ENCODE data around the gene KIFC1. TPM values are rescaled to one million over a fixed set of nuclear protein-coding genes. Genes with fewer than 3 reads are reported as not detected.
A peak's percentile ranks its signal among the peaks of the same experiment; 100 is the strongest.

The KIFC1 gene
- polyA plus RNA-seq, 1 of the 3 experiments (the other 2 are of a cell fraction), result 35.9 TPM

DNA sequence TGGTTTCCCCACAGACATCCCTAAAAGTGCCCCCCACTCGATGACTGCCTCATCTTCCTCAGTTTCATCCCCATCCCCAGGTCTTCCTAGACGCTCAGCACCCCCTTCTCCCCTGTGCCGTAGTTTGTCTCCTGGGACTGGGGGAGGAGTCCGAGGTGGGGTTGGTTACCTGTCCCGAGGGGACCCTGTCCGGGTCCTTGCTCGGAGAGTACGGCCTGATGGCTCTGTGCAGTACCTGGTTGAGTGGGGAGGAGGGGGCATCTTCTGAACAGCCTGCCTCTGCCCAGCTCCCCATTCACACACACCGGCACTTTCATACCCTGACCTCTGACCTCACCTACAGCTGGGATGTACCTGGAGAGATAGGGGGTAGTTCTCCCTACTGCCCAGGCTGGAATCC lies 24.2 kb downstream of the KIFC1 start (continued):
- TF ChIP-seq, protein P1, sequence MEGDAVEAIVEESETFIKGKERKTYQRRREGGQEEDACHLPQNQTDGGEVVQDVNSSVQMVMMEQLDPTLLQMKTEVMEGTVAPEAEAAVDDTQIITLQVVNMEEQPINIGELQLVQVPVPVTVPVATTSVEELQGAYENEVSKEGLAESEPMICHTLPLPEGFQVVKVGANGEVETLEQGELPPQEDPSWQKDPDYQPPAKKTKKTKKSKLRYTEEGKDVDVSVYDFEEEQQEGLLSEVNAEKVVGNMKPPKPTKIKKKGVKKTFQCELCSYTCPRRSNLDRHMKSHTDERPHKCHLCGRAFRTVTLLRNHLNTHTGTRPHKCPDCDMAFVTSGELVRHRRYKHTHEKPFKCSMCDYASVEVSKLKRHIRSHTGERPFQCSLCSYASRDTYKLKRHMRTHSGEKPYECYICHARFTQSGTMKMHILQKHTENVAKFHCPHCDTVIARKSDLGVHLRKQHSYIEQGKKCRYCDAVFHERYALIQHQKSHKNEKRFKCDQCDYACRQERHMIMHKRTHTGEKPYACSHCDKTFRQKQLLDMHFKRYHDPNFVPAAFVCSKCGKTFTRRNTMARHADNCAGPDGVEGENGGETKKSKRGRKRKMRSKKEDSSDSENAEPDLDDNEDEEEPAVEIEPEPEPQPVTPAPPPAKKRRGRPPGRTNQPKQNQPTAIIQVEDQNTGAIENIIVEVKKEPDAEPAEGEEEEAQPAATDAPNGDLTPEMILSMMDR (IDR thresholded peaks at IDR 0.05), result no peak
- no peak for TF ChIP-seq ELF1 (IDR thresholded peaks at IDR 0.05)

DNA sequence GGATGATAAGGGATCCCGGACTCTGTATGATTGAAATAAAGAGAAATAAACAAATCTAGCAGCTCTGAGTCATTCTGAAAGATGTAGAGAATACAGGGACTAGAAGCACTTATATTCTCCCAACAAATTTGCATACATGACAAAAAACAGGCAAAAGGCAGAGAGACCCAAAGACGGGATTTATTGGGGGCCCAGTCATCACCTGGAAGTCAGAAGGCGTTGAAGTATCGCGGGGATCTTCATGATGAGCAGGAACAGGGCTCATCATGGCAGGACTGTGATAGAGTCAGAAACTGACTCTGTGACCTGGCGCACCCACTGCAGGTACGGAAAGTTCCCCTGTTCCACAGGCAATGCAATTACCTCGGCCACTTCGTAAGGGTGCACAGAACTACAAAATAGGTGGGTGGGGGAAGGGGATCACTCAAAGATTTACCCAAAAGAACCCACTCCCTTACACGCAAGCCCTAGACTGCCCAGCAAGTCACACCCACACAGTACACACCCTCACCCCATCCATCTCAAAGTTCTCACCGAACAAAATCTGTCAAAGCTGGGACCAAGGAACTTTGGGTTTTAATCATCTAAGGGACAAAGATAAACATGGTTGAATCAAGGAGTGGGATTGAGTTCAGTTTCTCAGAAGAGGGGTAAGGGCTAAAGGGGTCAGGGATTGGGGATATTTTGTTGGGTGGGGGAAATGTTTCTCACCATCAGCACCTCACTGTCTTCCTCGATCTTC lies 24.9 kb downstream of the KIFC1 start:
- no peak overlapping the region for H2AFZ ChIP-seq (ENCODE audit: low read depth)
- peak overlapping the region; percentile 94 for H3K4me2 ChIP-seq
- H3K27me3 ChIP-seq (ENCODE audit: insufficient read depth), result no peaks in the 10 kb centered on the region
- peaks cover 26% of the 10 kb centered on the region for H3F3A ChIP-seq (replicated peaks; ENCODE audit: insufficient read depth)
- H3K9me2 ChIP-seq, result no peaks in the 10 kb centered on the region
- H4K20me1 ChIP-seq (ENCODE audit: insufficient read depth), result 0 out of 2 replicates have a peak, but pooled peaks cover 5% of the 10 kb centered on the region
- peaks cover 22 to 48% of the 10 kb centered on the region in 2 experiments for H3K4me1 ChIP-seq (ENCODE audit: control insufficient read depth in 1 of 2, insufficient read depth in 2 of 2, low read depth in 1 of 2, low read length in 1 of 2)
- ChIA-PET POLR2A (no interaction called here), CTCF (interaction anchor here (0.7 to 1.6 kb wide), 2 partner anchors 10 to 26 kb away, joined by 4 to 6 read pairs; no protein-coding TSS in a partner anchor)
- peaks cover 61% of the 10 kb centered on the region for H3K79me2 ChIP-seq (ENCODE audit: insufficient read depth)
- no peaks in the 10 kb centered on the region for H3K9me3 ChIP-seq
- peak overlapping the region; percentile 87 for H3K9ac ChIP-seq
- peaks cover 18 to 42% of the 10 kb centered on the region in 2 experiments for H3K36me3 ChIP-seq (replicated peaks in 1 of 2; ENCODE audit: control insufficient read depth in 1 of 2, insufficient read depth in 2 of 2, low read length in 1 of 2)
- TF ChIP-seq NRF1 (IDR thresholded peaks at IDR 0.05; ENCODE audit: low read depth, low read length), result no peak
- no peak for TF ChIP-seq RAD21 (IDR thresholded peaks at IDR 0.05; ENCODE audit: low read length)
- no peak for TF ChIP-seq CHD2 (IDR thresholded peaks at IDR 0.05; ENCODE audit: low read length, partially characterized antibody)
- TF ChIP-seq SIN3A (IDR thresholded peaks at IDR 0.05; ENCODE audit: borderline replicate concordance, low read depth, low read length), result no peak
- no peak for TF ChIP-seq FOSL2 (IDR thresholded peaks at IDR 0.05; ENCODE audit: borderline replicate concordance, low read depth)
- TF ChIP-seq, protein P2, sequence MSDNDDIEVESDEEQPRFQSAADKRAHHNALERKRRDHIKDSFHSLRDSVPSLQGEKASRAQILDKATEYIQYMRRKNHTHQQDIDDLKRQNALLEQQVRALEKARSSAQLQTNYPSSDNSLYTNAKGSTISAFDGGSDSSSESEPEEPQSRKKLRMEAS (IDR thresholded peaks at IDR 0.05; ENCODE audit: low read depth), result no peak
- TF ChIP-seq POLR2AphosphoS5 (IDR thresholded peaks at IDR 0.05; ENCODE audit: low read depth, low read length), result no peak
- no peak for TF ChIP-seq ELF1 (IDR thresholded peaks at IDR 0.05)
- no peak for TF ChIP-seq EZH2phosphoT487 (IDR thresholded peaks at IDR 0.05; ENCODE audit: borderline replicate concordance, low read depth)
- TF ChIP-seq, protein P3, sequence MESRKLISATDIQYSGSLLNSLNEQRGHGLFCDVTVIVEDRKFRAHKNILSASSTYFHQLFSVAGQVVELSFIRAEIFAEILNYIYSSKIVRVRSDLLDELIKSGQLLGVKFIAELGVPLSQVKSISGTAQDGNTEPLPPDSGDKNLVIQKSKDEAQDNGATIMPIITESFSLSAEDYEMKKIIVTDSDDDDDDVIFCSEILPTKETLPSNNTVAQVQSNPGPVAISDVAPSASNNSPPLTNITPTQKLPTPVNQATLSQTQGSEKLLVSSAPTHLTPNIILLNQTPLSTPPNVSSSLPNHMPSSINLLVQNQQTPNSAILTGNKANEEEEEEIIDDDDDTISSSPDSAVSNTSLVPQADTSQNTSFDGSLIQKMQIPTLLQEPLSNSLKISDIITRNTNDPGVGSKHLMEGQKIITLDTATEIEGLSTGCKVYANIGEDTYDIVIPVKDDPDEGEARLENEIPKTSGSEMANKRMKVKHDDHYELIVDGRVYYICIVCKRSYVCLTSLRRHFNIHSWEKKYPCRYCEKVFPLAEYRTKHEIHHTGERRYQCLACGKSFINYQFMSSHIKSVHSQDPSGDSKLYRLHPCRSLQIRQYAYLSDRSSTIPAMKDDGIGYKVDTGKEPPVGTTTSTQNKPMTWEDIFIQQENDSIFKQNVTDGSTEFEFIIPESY (IDR thresholded peaks at IDR 0.05; ENCODE audit: borderline replicate concordance, low read depth), result no peak
- TF ChIP-seq MEF2A (IDR thresholded peaks at IDR 0.05; ENCODE audit: borderline replicate concordance, low read depth), result no peak
- TF ChIP-seq EP300 (IDR thresholded peaks at IDR 0.05; ENCODE audit: borderline replicate concordance in 1 of 2, low read depth in 1 of 2, low read length in 1 of 2), result no peak
- TF ChIP-seq, protein P4, sequence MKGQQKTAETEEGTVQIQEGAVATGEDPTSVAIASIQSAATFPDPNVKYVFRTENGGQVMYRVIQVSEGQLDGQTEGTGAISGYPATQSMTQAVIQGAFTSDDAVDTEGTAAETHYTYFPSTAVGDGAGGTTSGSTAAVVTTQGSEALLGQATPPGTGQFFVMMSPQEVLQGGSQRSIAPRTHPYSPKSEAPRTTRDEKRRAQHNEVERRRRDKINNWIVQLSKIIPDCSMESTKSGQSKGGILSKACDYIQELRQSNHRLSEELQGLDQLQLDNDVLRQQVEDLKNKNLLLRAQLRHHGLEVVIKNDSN (IDR thresholded peaks at IDR 0.05; ENCODE audit: borderline replicate concordance, low read depth), result no peak
- TF ChIP-seq, protein P1 (IDR thresholded peaks at IDR 0.05), result no peak
- TF ChIP-seq TCF12 (IDR thresholded peaks at IDR 0.05), result no peak
- H3K27ac ChIP-seq (ENCODE audit: low read depth in 2 of 2, low read length in 1 of 2), result peak overlapping the region; percentile 90 to 91
- H3K4me3 ChIP-seq (ENCODE audit: low read depth in 2 of 2, low read length in 1 of 2), result peak overlapping the region; percentile 68 to 87
- DNase-seq, result no peak
- 36% methylated on average over 8 of the region's 12 CpGs for WGBS (ENCODE audit: low lambda C conversion rate)

All from SK-N-SH (cell line).